MM.1S (cell line): ENCODE results near the gene SMYD1.
"Not testable (repeated sequence)": the region's sequence is repeated elsewhere in the genome, so short reads cannot be mapped to it uniquely, and the experiment has no call there.

Source experiments
- DNase-seq: peaks from one replicate; pipeline ENCODE4 v3.0.0-alpha.2; 2015
- H2AFZ ChIP-seq: fragments of 300-600 bp; sonication (generic); 2 replicates; pipeline ENCODE4 v1.6.0; 2016; ENCODE audit warnings: antibody characterized with exemption, low read length
- H3F3A ChIP-seq: fragments of 300-600 bp; sonication (generic); 2 replicates; pipeline ENCODE4 v1.6.1; 2016; ENCODE audit warnings: mild to moderate bottlenecking, antibody characterized with exemption, low read length, moderate library complexity, mixed read lengths; ENCODE audit not compliant: insufficient read depth
- H3K27ac ChIP-seq: fragments of 300-600 bp; sonication (generic); 2 replicates; pipeline ENCODE4 v1.5.1; 2016; ENCODE audit warnings: mild to moderate bottlenecking, low read length
- H3K27me3 ChIP-seq: fragments of 300-600 bp; sonication (generic); replicated peaks from 2 replicates; pipeline ENCODE4 v1.6.0; 2016; ENCODE audit warnings: low read length; ENCODE audit not compliant: insufficient read depth
- H3K36me3 ChIP-seq: fragments of 300-600 bp; sonication (generic); replicated peaks from 2 replicates; pipeline ENCODE4 v1.6.1; 2016; ENCODE audit warnings: mild to moderate bottlenecking, low read length, mixed read lengths; ENCODE audit not compliant: insufficient read depth
- H3K4me1 ChIP-seq: fragments of 300-600 bp; sonication (generic); 2 replicates; pipeline ENCODE4 v1.6.1; 2016; ENCODE audit warnings: low read length, mixed read lengths
- H3K4me2 ChIP-seq: fragments of 300-600 bp; sonication (generic); 2 replicates; pipeline ENCODE4 v1.6.0; 2016; ENCODE audit warnings: low read depth, low read length
- H3K4me3 ChIP-seq: fragments of 300-600 bp; sonication (generic); 2 replicates; pipeline ENCODE4 v1.5.1; 2016; ENCODE audit warnings: low read length, mixed read lengths
- H3K79me2 ChIP-seq: fragments of 300-600 bp; sonication (generic); 2 replicates; pipeline ENCODE4 v1.6.1; 2016; ENCODE audit warnings: mixed run types, low read length, mixed read lengths
- H3K9ac ChIP-seq: fragments of 300-600 bp; sonication (generic); 2 replicates; pipeline ENCODE4 v1.6.1; 2016; ENCODE audit warnings: low read length, mixed read lengths
- H3K9me2 ChIP-seq: fragments of 300-600 bp; sonication (generic); replicated peaks from 2 replicates; pipeline ENCODE4 v1.6.1; 2016; ENCODE audit warnings: mild to moderate bottlenecking, low read length, mixed read lengths; ENCODE audit not compliant: insufficient read depth
- H3K9me3 ChIP-seq: fragments of 300-600 bp; sonication (generic); replicated peaks from 2 replicates; pipeline ENCODE4 v1.6.1; 2016; ENCODE audit warnings: mild to moderate bottlenecking, low read length, mixed read lengths; ENCODE audit not compliant: insufficient read depth
- H4K20me1 ChIP-seq: fragments of 300-600 bp; sonication (generic); 2 replicates; pipeline ENCODE4 v1.6.1; 2016; ENCODE audit warnings: mild to moderate bottlenecking, low read length, moderate library complexity, mixed read lengths; ENCODE audit not compliant: insufficient read depth
- EZH2 ChIP-seq: fragments of 300-600 bp; sonication (generic); optimal IDR thresholded peaks from 2 replicates; pipeline ENCODE3; 2017; ENCODE audit warnings: low read depth, mild to moderate bottlenecking, antibody characterized with exemption, low read length, mixed read lengths
- EZH2phosphoT487 ChIP-seq: fragments of 300-600 bp; sonication (generic); IDR thresholded peaks from 2 replicates; pipeline ENCODE4 v1.6.1; 2018; ENCODE audit warnings: antibody characterized with exemption, low read length
- TF ChIP-seq, protein P1 (sequence below): fragments of 300-600 bp; sonication (generic); IDR thresholded peaks from 2 replicates; pipeline ENCODE4 v1.5.1; 2016; ENCODE audit warnings: antibody characterized with exemption, low read length, mixed read lengths

The SMYD1 gene

DNA sequence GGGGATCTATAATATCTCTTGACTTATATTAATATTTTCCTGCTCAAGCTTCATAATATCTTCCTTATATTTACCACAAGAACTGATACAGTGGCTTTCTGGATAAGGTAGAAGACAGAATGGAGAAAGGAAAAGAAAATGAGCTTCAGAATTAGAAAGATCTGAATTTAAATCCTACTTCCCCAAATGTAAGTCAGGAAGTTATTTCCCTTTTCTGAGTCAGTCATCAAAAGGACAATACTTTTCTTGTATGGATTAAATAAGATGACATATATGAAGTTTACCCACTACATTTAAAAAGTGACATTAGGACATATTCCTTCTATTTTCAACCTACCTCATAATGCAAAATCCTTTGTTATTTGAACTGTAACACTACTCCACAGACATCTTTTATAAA is 31.0 kb upstream of the SMYD1 start:
- no peak for DNase-seq
- no peaks in the 10 kb centered on the region for H4K20me1 ChIP-seq
- H2AFZ ChIP-seq, result no peak overlapping the region
- H3K27ac ChIP-seq, result no peak overlapping the region
- no peaks in the 10 kb centered on the region for H3K79me2 ChIP-seq
- no peaks in the 10 kb centered on the region for H3K36me3 ChIP-seq
- H3K4me1 ChIP-seq, result no peaks in the 10 kb centered on the region
- H3F3A ChIP-seq, result no peaks in the 10 kb centered on the region
- TF ChIP-seq EZH2phosphoT487 (no peak), EZH2 (no peak)
- TF ChIP-seq, protein P1, sequence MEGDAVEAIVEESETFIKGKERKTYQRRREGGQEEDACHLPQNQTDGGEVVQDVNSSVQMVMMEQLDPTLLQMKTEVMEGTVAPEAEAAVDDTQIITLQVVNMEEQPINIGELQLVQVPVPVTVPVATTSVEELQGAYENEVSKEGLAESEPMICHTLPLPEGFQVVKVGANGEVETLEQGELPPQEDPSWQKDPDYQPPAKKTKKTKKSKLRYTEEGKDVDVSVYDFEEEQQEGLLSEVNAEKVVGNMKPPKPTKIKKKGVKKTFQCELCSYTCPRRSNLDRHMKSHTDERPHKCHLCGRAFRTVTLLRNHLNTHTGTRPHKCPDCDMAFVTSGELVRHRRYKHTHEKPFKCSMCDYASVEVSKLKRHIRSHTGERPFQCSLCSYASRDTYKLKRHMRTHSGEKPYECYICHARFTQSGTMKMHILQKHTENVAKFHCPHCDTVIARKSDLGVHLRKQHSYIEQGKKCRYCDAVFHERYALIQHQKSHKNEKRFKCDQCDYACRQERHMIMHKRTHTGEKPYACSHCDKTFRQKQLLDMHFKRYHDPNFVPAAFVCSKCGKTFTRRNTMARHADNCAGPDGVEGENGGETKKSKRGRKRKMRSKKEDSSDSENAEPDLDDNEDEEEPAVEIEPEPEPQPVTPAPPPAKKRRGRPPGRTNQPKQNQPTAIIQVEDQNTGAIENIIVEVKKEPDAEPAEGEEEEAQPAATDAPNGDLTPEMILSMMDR, result no peak
- H3K27me3 ChIP-seq, result no peaks in the 10 kb centered on the region
- no peak overlapping the region for H3K9ac ChIP-seq
- H3K4me3 ChIP-seq, result no peak overlapping the region
- no peaks in the 10 kb centered on the region for H3K9me2 ChIP-seq
- no peaks in the 10 kb centered on the region for H3K9me3 ChIP-seq
- no peak overlapping the region for H3K4me2 ChIP-seq

DNA sequence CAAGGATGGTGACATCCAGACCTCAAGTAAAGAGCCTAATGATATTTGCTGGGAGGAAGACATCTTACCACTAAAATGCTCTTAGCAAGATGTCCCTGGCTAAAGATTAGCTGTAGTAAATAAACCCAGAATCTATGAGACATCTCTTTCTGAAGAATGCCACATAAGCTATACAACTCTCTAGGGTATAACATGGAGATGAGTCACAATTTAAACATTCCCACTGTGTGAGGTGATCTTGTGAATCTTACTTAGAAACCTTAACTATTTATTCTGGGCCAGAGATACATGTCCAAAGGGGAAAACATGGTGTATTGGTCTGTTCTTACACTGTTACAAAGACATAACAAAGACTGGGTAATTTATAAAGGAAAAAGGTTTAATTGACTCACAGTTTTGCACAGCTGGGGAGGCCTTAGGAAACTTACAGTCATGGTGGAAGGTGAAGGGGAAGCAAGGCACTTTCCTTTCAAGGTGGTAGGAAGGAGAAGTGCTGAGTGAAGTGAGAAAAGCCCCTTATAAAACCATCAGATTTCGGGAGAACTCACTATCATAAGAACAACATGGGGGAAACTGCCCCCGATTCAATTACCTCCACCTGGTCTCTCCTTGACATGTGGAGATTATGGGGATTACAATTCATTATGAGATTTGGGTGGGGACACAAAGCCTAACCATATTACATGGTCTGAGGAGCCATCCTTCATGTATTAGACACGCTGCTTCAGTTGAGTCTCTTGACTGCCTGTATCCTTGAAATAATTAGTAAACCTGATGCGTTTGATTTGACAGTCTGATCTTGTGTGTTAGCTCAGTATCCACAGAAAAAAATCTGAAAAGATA is 29.1 kb upstream of the SMYD1 start:
- Histone ChIP-seq H2AFZ (no peak overlapping the region), H3K36me3 (no peaks in the 10 kb centered on the region), H3K27me3 (no peaks in the 10 kb centered on the region), H3K4me1 (no peaks in the 10 kb centered on the region), H3K9ac (no peak overlapping the region), H3K4me3 (no peak overlapping the region), H3K9me3 (no peaks in the 10 kb centered on the region), H3K27ac (no peak overlapping the region), H3K9me2 (no peaks in the 10 kb centered on the region), H3F3A (no peaks in the 10 kb centered on the region), H3K4me2 (no peak overlapping the region), H3K79me2 (no peaks in the 10 kb centered on the region), H4K20me1 (no peaks in the 10 kb centered on the region)
- TF ChIP-seq EZH2phosphoT487, result no peak
- TF ChIP-seq, protein P1, result no peak
- TF ChIP-seq EZH2, result no peak
- DNase-seq, result no peak

DNA sequence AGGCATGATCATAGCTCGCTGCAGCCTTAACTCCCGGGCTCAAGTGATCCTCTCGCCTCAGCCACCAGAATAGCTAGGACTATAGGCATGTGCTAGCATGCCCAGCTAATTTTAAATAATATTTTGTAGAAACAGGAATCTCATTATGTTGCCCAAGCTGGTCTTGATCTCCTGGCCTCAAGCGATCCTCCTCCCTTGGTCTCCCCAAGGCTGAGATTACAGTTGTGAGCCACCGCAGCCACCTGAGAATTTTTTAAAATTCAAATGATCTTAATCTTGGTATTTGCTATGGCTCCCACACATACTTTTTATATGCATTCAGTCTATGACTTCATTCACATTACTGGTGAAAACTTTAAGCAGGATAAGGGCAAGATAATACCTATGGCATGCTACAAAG is 25.1 kb upstream of the SMYD1 start:
- no peaks in the 10 kb centered on the region for H4K20me1 ChIP-seq
- no peak overlapping the region for H3K4me2 ChIP-seq
- H3K9me2 ChIP-seq, result no peaks in the 10 kb centered on the region
- H2AFZ ChIP-seq, result no peak overlapping the region
- no peaks in the 10 kb centered on the region for H3K36me3 ChIP-seq
- no peaks in the 10 kb centered on the region for H3F3A ChIP-seq
- H3K27me3 ChIP-seq, result no peaks in the 10 kb centered on the region
- TF ChIP-seq EZH2, result no peak
- TF ChIP-seq EZH2phosphoT487, result no peak
- TF ChIP-seq, protein P1, result no peak
- no peaks in the 10 kb centered on the region for H3K4me1 ChIP-seq
- H3K79me2 ChIP-seq, result no peaks in the 10 kb centered on the region
- no peak overlapping the region for H3K27ac ChIP-seq
- no peaks in the 10 kb centered on the region for H3K9me3 ChIP-seq
- no peak for DNase-seq
- H3K4me3 ChIP-seq, result no peak overlapping the region
- H3K9ac ChIP-seq, result no peak overlapping the region

DNA sequence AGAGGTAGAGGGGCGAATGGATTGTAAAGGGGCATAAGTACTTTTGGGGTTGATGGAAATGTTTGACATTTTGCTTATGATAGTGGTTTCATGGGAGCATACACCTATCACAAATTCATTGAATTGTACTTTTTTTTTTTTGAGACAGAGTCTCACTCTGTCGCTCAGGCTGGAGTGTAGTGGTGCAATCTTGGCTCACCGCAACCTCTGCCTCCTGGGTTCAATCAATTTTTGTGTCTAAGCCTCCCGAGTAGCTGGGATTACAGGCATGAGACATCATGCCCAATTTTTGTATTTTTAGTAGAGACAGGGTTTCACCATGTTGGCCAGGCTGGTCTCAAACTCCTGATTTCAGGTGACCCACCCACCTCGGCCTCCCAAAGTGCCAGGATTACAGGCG is 22.1 kb upstream of the SMYD1 start:
- not testable (repeated sequence) for DNase-seq, H3K9me3 ChIP-seq, H3K36me3 ChIP-seq, H3K27me3 ChIP-seq, H2AFZ ChIP-seq, H3K79me2 ChIP-seq, H3K9ac ChIP-seq, H3K27ac ChIP-seq, H3K4me1 ChIP-seq, H3K4me3 ChIP-seq, H4K20me1 ChIP-seq, H3K9me2 ChIP-seq, H3K4me2 ChIP-seq, H3F3A ChIP-seq
